H1 (cell line): ENCODE data around the gene FGD4. TPM values are rescaled to one million over a fixed set of nuclear protein-coding genes. Genes with fewer than 3 reads are reported as not detected.

Experiments
- CTCF ChIA-PET: fragments of 300-600 bp; sonication (Branson Sonifier 250); formaldehyde crosslinking; loops from one replicate; lab custom pipeline; 2021; ENCODE audit not compliant: partially characterized antibody; lab: Charles Lee
- POLR2A ChIA-PET: fragments of 300-600 bp; sonication (Branson Sonifier 250); formaldehyde crosslinking; loops from one replicate; lab custom pipeline; 2021; ENCODE audit warnings: inconsistent platforms; ENCODE audit not compliant: partially characterized antibody; lab: Charles Lee
- DNase-seq, 2 experiments: peaks; one replicate each; pipeline versions ENCODE4 v3.0.0 to v3.0.0-alpha.2; 2010 to 2022; ENCODE audit warnings: low spot score in 2 of 2, low read depth in 1 of 2, mixed read lengths in 1 of 2
- FAIRE-seq: peaks from 2 replicates; lab custom pipeline; 2011; peaks lifted over from hg19 to GRCh38; lab: Jason Lieb, UNC
- H2AFZ ChIP-seq: 2 replicates; pipeline ENCODE4 v1.8.1; 2012; ENCODE audit warnings: low read length, inconsistent platforms
- H2AK5ac ChIP-seq: 2 replicates; pipeline ENCODE4 v1.6.1; 2013; ENCODE audit warnings: low read depth, low read length
- H2BK120ac ChIP-seq: replicated peaks from 2 replicates; pipeline ENCODE3; 2013; ENCODE audit warnings: low read depth, low read length, inconsistent platforms
- H2BK12ac ChIP-seq: 2 replicates; pipeline ENCODE4 v1.6.1; 2013; ENCODE audit warnings: low read depth, low read length
- H2BK15ac ChIP-seq: 2 replicates; pipeline ENCODE4 v1.6.1; 2013; ENCODE audit warnings: low read length
- H2BK20ac ChIP-seq: 2 replicates; pipeline ENCODE4 v1.6.1; 2013; ENCODE audit warnings: low read length
- H2BK5ac ChIP-seq: 2 replicates; pipeline ENCODE4 v1.6.1; 2013; ENCODE audit warnings: low read depth, low read length
- H3K14ac ChIP-seq: 2 replicates; pipeline ENCODE4 v1.6.1; 2013; ENCODE audit warnings: inconsistent platforms; ENCODE audit not compliant: insufficient read length
- H3K18ac ChIP-seq: 2 replicates; pipeline ENCODE4 v1.6.1; 2013; ENCODE audit warnings: low read length; ENCODE audit errors: extremely low read depth
- H3K23ac ChIP-seq: 2 replicates; pipeline ENCODE4 v1.6.1; 2013; ENCODE audit warnings: inconsistent platforms; ENCODE audit not compliant: insufficient read length
- H3K23me2 ChIP-seq: 2 replicates; pipeline ENCODE4 v1.6.1; 2013; ENCODE audit warnings: low read depth, low read length
- H3K27ac ChIP-seq: 2 replicates; pipeline ENCODE4 v1.6.1; 2011; ENCODE audit warnings: low read depth, low read length, inconsistent platforms
- H3K27me3 ChIP-seq, 4 experiments: replicated peaks in 1 of 4; 1 replicate in 1 of 4; 2 replicates in 3 of 4; pipeline versions ENCODE4 v1.6.1 to v1.8.1; 2011 to 2013; ENCODE audit warnings: low read length in 3 of 4, mild to moderate bottlenecking in 3 of 4, inconsistent platforms in 2 of 4, mixed read lengths in 2 of 4, moderate library complexity in 1 of 4; ENCODE audit not compliant: control insufficient read depth in 3 of 4, insufficient read depth in 3 of 4; ENCODE audit errors: extremely low read depth in 1 of 4
- H3K36me3 ChIP-seq, 4 experiments: 2 replicates each; pipeline versions ENCODE4 v1.6.1 to v1.8.1; 2011 to 2013; ENCODE audit warnings: mild to moderate bottlenecking in 4 of 4, low read length in 3 of 4, moderate library complexity in 2 of 4, control low read depth in 1 of 4, inconsistent platforms in 1 of 4; ENCODE audit not compliant: insufficient read depth in 4 of 4, control insufficient read depth in 2 of 4
- H3K4ac ChIP-seq: replicated peaks from 2 replicates; pipeline ENCODE3; 2013; ENCODE audit warnings: low read length, low read depth, mixed read lengths, inconsistent platforms; ENCODE audit not compliant: insufficient read length
- H3K4me1 ChIP-seq, 4 experiments: replicated peaks in 1 of 4; 1 replicate in 1 of 4; 2 replicates in 3 of 4; pipeline versions ENCODE4 v1.6.1 to v1.8.1; 2011 to 2013; ENCODE audit warnings: low read length in 3 of 4, inconsistent platforms in 2 of 4, mixed read lengths in 1 of 4; ENCODE audit not compliant: insufficient read depth in 4 of 4, control insufficient read depth in 3 of 4
- H3K4me2 ChIP-seq, 2 experiments: 2 replicates each; pipeline versions ENCODE4 v1.6.1 to v1.8.1; 2011 to 2013; ENCODE audit warnings: low read depth in 2 of 2, low read length in 2 of 2, control low read depth in 1 of 2, inconsistent platforms in 1 of 2, mild to moderate bottlenecking in 1 of 2; ENCODE audit not compliant: insufficient read depth in 1 of 2
- H3K4me3 ChIP-seq, 4 experiments: fragments of 200-600, 300-600 bp in 1 of 4; sonication (generic), shearing (Covaris generic), sonication (Bioruptor Twin) in 1 of 4; 2 replicates each; pipeline versions ENCODE4 v1.5.1 to v1.8.1; 2011 to 2016; ENCODE audit warnings: low read length in 4 of 4, low read depth in 3 of 4, control low read depth in 2 of 4, inconsistent platforms in 2 of 4, mild to moderate bottlenecking in 2 of 4, mixed read lengths in 1 of 4, moderate library complexity in 1 of 4; ENCODE audit not compliant: insufficient read depth in 2 of 4; ENCODE audit errors: extremely low read depth in 1 of 4
- H3K56ac ChIP-seq: replicated peaks from 2 replicates; pipeline ENCODE3; 2013; ENCODE audit warnings: low read depth, mild to moderate bottlenecking, mixed read lengths, low read length, inconsistent platforms; ENCODE audit not compliant: insufficient read length
- H3K79me1 ChIP-seq: 2 replicates; pipeline ENCODE4 v1.6.1; 2013; ENCODE audit warnings: low read depth, low read length, control low read depth
- H3K79me2 ChIP-seq, 2 experiments: 2 replicates each; pipeline versions ENCODE4 v1.6.1 to v1.8.1; 2012 to 2013; ENCODE audit warnings: low read length in 2 of 2, mild to moderate bottlenecking in 2 of 2, inconsistent platforms in 1 of 2; ENCODE audit not compliant: insufficient read depth in 2 of 2, control insufficient read depth in 1 of 2
- H3K9ac ChIP-seq, 4 experiments: replicated peaks in 1 of 4; 1 replicate in 1 of 4; 2 replicates in 3 of 4; pipeline versions ENCODE4 v1.6.1 to v1.8.1; 2011 to 2013; ENCODE audit warnings: low read depth in 3 of 4, low read length in 3 of 4, control low read depth in 2 of 4, mild to moderate bottlenecking in 2 of 4, moderate library complexity in 2 of 4, inconsistent platforms in 1 of 4; ENCODE audit errors: extremely low read depth in 1 of 4
- H3K9me3 ChIP-seq, 2 experiments: 2 replicates each; pipeline versions ENCODE4 v1.6.1 to v1.8.1; 2012 to 2013; ENCODE audit warnings: mild to moderate bottlenecking in 2 of 2, moderate library complexity in 2 of 2, control low read depth in 1 of 2, inconsistent platforms in 1 of 2, low read depth in 1 of 2, low read length in 1 of 2, mixed read lengths in 1 of 2; ENCODE audit not compliant: insufficient read depth in 2 of 2
- H4K20me1 ChIP-seq, 2 experiments: replicated peaks in 1 of 2; 2 replicates each; pipeline versions ENCODE3 to v1.8.1; 2011 to 2013; ENCODE audit warnings: inconsistent platforms in 2 of 2, low read length in 2 of 2, mild to moderate bottlenecking in 1 of 2; ENCODE audit not compliant: insufficient read depth in 2 of 2, control insufficient read depth in 1 of 2
- H4K5ac ChIP-seq: 2 replicates; pipeline ENCODE4 v1.6.1; 2013; ENCODE audit warnings: low read length, low read depth, mixed read lengths, inconsistent platforms; ENCODE audit not compliant: insufficient read length
- H4K8ac ChIP-seq: 2 replicates; pipeline ENCODE4 v1.8.0; 2013; ENCODE audit warnings: mild to moderate bottlenecking, moderate library complexity, low read length, inconsistent platforms; ENCODE audit not compliant: insufficient read depth; ENCODE audit errors: extremely low read depth
- H4K91ac ChIP-seq: replicated peaks from 2 replicates; pipeline ENCODE3; 2013; ENCODE audit warnings: low read length, mixed read lengths, inconsistent platforms; ENCODE audit not compliant: insufficient read length
- ATF3 ChIP-seq: IDR thresholded peaks from 2 replicates; pipeline ENCODE4 v1.6.1; 2011; ENCODE audit warnings: low read depth, mild to moderate bottlenecking, low read length; ENCODE audit not compliant: insufficient read depth
- EP300 ChIP-seq, 2 experiments: IDR thresholded peaks; 1 replicate in 1 of 2; 2 replicates in 1 of 2; pipeline ENCODE4 v1.6.1; 2011 to 2012; ENCODE audit warnings: low read depth in 2 of 2, low read length in 2 of 2, mild to moderate bottlenecking in 2 of 2, borderline replicate concordance in 1 of 2, inconsistent platforms in 1 of 2, moderate library complexity in 1 of 2
- HDAC6 ChIP-seq: IDR thresholded peaks from one replicate; pipeline ENCODE4 v1.7.1; 2012; ENCODE audit warnings: low read depth, mild to moderate bottlenecking, inconsistent platforms, low read length, moderate library complexity
- JUND ChIP-seq: IDR thresholded peaks from 2 replicates; pipeline ENCODE4 v1.6.1; 2011; ENCODE audit warnings: mild to moderate bottlenecking, improper control_type of control experiment, low read length
- KDM5A ChIP-seq: fragments of 200-600 bp; IDR thresholded peaks from 2 replicates; pipeline ENCODE4 v1.7.1; 2012; ENCODE audit warnings: mild to moderate bottlenecking, low read length, inconsistent platforms, mixed read lengths
- NANOG ChIP-seq: IDR thresholded peaks from 2 replicates; pipeline ENCODE4 v1.6.1; 2011; ENCODE audit warnings: low read length, low read depth, mild to moderate bottlenecking, inconsistent platforms; ENCODE audit not compliant: insufficient read depth, poor library complexity, severe bottlenecking
- POLR2AphosphoS5 ChIP-seq: IDR thresholded peaks from 2 replicates; pipeline ENCODE4 v1.6.1; 2011; ENCODE audit warnings: low read depth, low read length
- POU5F1 ChIP-seq: IDR thresholded peaks from 2 replicates; pipeline ENCODE4 v1.6.1; 2011; ENCODE audit warnings: low read depth, mild to moderate bottlenecking, low read length, moderate library complexity
- RAD21 ChIP-seq, 2 experiments: IDR thresholded peaks in 1 of 2; conservative IDR thresholded peaks in 1 of 2; 2 replicates each; pipeline ENCODE4 v1.6.1; 2011; ENCODE audit warnings: low read depth in 2 of 2, low read length in 2 of 2, improper control_type of control experiment in 1 of 2, inconsistent platforms in 1 of 2, mild to moderate bottlenecking in 1 of 2, moderate library complexity in 1 of 2
- RXRA ChIP-seq: IDR thresholded peaks from 2 replicates; pipeline ENCODE4 v1.6.1; 2011; ENCODE audit warnings: low read depth, mild to moderate bottlenecking, low read length, moderate library complexity; ENCODE audit not compliant: insufficient read depth
- SIX5 ChIP-seq: IDR thresholded peaks from 2 replicates; pipeline ENCODE4 v1.6.1; 2011; ENCODE audit warnings: mild to moderate bottlenecking, low read depth, low read length
- TAF1 ChIP-seq: IDR thresholded peaks from 2 replicates; pipeline ENCODE4 v1.6.1; 2011; ENCODE audit warnings: mild to moderate bottlenecking, low read depth, low read length
- TCF12 ChIP-seq: IDR thresholded peaks from 2 replicates; pipeline ENCODE4 v1.6.1; 2011; ENCODE audit warnings: low read depth, mild to moderate bottlenecking, low read length
- YY1 ChIP-seq: IDR thresholded peaks from 2 replicates; pipeline ENCODE4 v1.6.1; 2011; ENCODE audit warnings: low read depth, mild to moderate bottlenecking, low read length
- WGBS, 2 experiments: shearing (Covaris generic) in 1 of 2; methylation state at CpG; one replicate each; pipeline versions ENCODE4 v1.1.6 to v1.1.7; 2013 to 2015; ENCODE audit warnings: low lambda C conversion rate in 2 of 2, mixed read lengths in 2 of 2, inconsistent platforms in 1 of 2, low coverage in 1 of 2, missing lambda C conversion rate in 1 of 2; ENCODE audit not compliant: insufficient replicate concordance in 2 of 2, insufficient coverage in 1 of 2, insufficient read length in 1 of 2; ENCODE audit errors: extremely low coverage in 1 of 2, missing lambda C conversion rate in 1 of 2; 5-methylcytosine and 5-hydroxymethylcytosine counted together
- polyA plus RNA-seq, 7 experiments: library from polyadenylated mRNA; depleted of rRNA in 3 of 7; stranded (reverse) in 5 of 7; unstranded in 2 of 7; fragments of >200 nt in 5 of 7; fragments of 200-250 nt in 2 of 7; gene quantifications; 1 replicate in 5 of 7; 2 replicates in 1 of 7; 4 replicates in 1 of 7; pipeline versions ENCODE4 v1.2.1 to v1.2.3, GENCODE V29; 2011 to 2013; ENCODE audit warnings: missing spikeins in 2 of 7, mixed read lengths in 2 of 7
- total RNA-seq: library from RNA; stranded (reverse); fragmentation: NEBNext Ultra II Directional; extraction: Animal tissue kit (Norgen Biotek cat#: 25700); gene quantifications from 2 replicates; pipeline ENCODE4 v1.2.1, GENCODE V29; 2021

FGD4 gene
- total and polyA plus RNA-seq, 2 of the 8 experiments (the other 6 are each of a cell fraction or from before 2014, with no cell fraction given) = 8.5 to 48.2 TPM

- no peak overlapping the region for H4K8ac ChIP-seq
- no peak overlapping the region for H3K56ac ChIP-seq
- no peak overlapping the region for H2BK120ac ChIP-seq
- H3K9ac ChIP-seq = no peak overlapping the region
- no peak overlapping the region for H2AK5ac ChIP-seq
- no peaks in the 10 kb centered on the region for H3K23me2 ChIP-seq
- peaks cover 8 to 15% of the 10 kb centered on the region in 2 experiments for H4K20me1 ChIP-seq
- no peaks in the 10 kb centered on the region for H3K9me3 ChIP-seq
- peaks cover 0 to 11% (median 4%) of the 10 kb centered on the region in 4 experiments; a peak in 3 of 7 replicates for H3K4me1 ChIP-seq
- H2BK12ac ChIP-seq = no peak overlapping the region
- no peak overlapping the region for H2AFZ ChIP-seq
- no peak overlapping the region for H3K4me2 ChIP-seq
- H2BK5ac ChIP-seq = no peak overlapping the region
- H3K79me1 ChIP-seq = peaks cover 7% of the 10 kb centered on the region; the same call in 1 of the 2 replicates
- POLR2A ChIA-PET = interaction anchor here (0.8 to 1.2 kb wide), 2 partner anchors 16 to 93 kb away, joined by 4 to 5 read pairs; no protein-coding TSS in a partner anchor
- H3K79me2 ChIP-seq = peaks cover 3 to 92% of the 10 kb centered on the region in 2 experiments
- H3K36me3 ChIP-seq = no peaks in the 10 kb centered on the region
- H4K91ac ChIP-seq = no peak overlapping the region
- H3K14ac ChIP-seq = no peak overlapping the region
- no peak overlapping the region for H2BK20ac ChIP-seq
- 86% methylated on average over 2 of the region's 2 CpGs; no CpG with 5 or more reads in 1 of the 2 experiments for WGBS, 2 experiments
- H3K18ac ChIP-seq = no peak overlapping the region
- CTCF ChIA-PET = interaction anchor here (0.6 to 1.2 kb wide), 5 partner anchors 10 to 210 kb away, joined by 3 to 4 read pairs (median 3); no protein-coding TSS in a partner anchor
- no peak for FAIRE-seq
- no peak overlapping the region for H3K4ac ChIP-seq
- H3K23ac ChIP-seq = no peak overlapping the region
- no peaks in the 10 kb centered on the region for H3K27me3 ChIP-seq
- H3K4me3 ChIP-seq = no peak overlapping the region
- no peak overlapping the region for H2BK15ac ChIP-seq
- no peak for DNase-seq
- no peak overlapping the region for H3K27ac ChIP-seq
- no peak overlapping the region for H4K5ac ChIP-seq
- TF ChIP-seq EP300 (IDR thresholded peaks at IDR 0.05; ENCODE audit: borderline replicate concordance in 1 of 2, low read depth in 2 of 2, low read length in 2 of 2) (no peak), POU5F1 (no peak), RXRA (no peak), JUND (no peak), ATF3 (no peak), RAD21 (IDR thresholded peaks at IDR 0.05 in 1 of 2, conservative IDR thresholded peaks at IDR 0.05 in 1 of 2; ENCODE audit: low read depth in 2 of 2, low read length in 2 of 2) (no peak), SIX5 (no peak), KDM5A (no peak), NANOG (no peak), HDAC6 (no peak), TAF1 (no peak), TCF12 (no peak), YY1 (no peak), POLR2AphosphoS5 (no peak)
These were observed 145.5 kb downstream of the FGD4 start for GRCh38 chr12:32544893-32545292.
